ENCODE measurements around the gene DAPK1.

DAPK1 gene

DNA sequence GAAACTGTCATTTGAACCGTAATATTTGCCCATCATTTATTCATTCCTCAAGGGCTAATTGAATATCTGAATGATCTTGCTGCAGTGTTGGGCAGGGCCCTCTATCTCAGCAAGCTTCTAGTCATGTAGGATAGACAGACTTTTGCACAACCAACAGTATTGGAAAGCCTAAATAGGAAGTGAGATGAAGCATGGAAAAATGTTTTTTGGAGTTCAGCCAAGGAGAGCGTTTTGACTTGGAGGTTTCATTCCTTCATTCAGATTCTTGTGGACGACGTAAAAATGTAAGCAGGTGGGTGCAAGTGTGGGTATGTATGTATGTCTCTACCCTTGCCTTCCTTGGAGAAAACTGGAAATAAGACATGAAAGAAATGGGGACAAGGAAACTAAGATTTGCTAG is 15.5 kb downstream of the DAPK1 start:
- no peak for DNase-seq (ENCODE audit: extremely low read depth, low read depth)
- TF ChIP-seq, protein P1, sequence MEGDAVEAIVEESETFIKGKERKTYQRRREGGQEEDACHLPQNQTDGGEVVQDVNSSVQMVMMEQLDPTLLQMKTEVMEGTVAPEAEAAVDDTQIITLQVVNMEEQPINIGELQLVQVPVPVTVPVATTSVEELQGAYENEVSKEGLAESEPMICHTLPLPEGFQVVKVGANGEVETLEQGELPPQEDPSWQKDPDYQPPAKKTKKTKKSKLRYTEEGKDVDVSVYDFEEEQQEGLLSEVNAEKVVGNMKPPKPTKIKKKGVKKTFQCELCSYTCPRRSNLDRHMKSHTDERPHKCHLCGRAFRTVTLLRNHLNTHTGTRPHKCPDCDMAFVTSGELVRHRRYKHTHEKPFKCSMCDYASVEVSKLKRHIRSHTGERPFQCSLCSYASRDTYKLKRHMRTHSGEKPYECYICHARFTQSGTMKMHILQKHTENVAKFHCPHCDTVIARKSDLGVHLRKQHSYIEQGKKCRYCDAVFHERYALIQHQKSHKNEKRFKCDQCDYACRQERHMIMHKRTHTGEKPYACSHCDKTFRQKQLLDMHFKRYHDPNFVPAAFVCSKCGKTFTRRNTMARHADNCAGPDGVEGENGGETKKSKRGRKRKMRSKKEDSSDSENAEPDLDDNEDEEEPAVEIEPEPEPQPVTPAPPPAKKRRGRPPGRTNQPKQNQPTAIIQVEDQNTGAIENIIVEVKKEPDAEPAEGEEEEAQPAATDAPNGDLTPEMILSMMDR (IDR thresholded peaks at IDR 0.05; ENCODE audit: low read depth, low read length), result no peak

DNA sequence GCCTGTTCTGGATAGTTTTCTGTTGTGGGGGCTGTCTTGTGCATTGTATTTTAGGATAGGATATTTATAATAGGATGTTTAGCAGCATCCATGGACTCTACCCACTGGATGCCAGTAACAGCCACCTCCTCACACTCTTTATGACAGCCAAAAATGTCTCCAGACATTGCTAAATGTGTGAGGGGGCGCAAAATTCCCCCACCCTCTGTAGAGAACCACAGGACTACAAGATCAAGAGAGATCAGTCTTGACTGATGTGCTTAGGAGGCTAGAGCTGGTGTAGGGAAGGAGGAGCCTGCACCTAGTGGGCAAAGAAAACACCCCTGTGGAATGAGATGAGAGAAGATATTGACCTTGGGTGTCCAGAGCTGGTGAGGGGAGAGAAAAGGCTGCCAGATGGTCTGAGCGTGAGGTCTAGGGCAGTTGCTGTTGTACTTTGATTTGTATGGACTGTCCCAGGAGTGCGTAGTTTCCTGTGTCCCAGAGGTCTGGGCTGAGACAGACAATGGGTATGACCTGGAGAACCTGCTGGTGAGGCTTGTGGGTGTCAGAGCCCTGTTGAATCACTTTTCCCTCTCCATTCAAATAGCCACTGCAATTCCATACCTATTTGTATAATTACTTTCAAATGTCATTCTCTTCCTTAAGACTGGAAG is 16.3 kb downstream of the DAPK1 start:
- TF ChIP-seq, protein P1 (IDR thresholded peaks at IDR 0.05; ENCODE audit: low read depth, low read length), result no peak
- no peak for DNase-seq (ENCODE audit: extremely low read depth, low read depth)

DNA sequence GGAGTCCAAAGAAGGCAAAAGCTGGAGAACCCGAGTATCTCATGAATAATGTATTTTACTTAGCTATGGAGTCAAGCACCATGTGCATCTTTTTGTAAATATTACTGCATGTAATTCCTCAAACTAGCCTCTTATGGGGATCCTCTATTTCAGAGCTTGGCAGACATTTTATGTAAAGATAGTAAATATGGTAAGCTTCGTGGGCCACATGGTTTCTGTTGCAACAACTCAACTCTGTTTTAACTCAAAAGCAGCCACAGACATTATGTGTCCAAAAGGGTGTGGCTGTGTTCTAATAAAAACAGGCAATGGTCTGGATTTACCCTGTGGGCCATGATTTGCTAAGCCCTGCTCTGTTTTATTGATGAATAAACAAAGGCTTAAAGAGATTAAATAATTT is 17.3 kb downstream of the DAPK1 start:
- DNase-seq (ENCODE audit: extremely low read depth, low read depth), result no peak
- TF ChIP-seq, protein P1 (IDR thresholded peaks at IDR 0.05; ENCODE audit: low read depth, low read length), result no peak

GRCh38 chr9:87515588-87516221 is 18.0 kb downstream of the DAPK1 start:
- DNase-seq (ENCODE audit: extremely low read depth, low read depth), result no peak
- TF ChIP-seq, protein P1 (IDR thresholded peaks at IDR 0.05; ENCODE audit: low read depth, low read length), result no peak

DNA sequence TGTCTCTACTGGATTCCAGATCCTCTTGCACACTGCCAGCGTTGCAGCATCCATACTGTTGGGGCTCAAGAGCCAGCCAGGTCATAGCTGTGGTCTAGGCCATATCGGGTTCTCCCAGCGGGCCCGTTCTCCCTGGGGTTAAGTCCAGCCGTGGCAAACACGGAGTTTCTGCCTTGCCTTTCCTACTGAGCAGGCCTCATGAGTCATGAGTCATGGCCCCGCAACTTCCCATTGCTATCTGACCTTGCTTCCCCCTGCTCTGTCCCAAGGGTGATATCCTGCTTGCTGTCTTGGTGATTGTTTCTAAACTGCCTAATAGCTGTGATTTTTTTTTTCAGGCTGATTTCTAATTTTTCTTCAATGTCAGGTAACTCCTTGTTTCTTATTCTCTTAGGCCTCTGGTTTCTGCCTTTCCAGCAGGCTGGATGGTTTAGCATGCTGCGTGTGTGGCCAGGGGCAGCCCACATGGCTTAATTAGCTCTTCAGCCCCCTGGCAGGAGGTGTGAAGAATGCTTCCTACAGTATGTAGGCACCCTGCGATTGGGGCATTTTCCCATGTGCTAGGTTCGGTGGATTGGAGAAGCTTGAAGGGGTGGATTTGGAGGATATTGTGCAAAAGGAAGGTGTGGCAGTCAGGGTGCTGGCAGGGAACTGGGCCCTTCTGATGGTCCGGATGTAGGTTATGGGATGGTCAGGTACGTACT is 18.7 kb downstream of the DAPK1 start:
- TF ChIP-seq, protein P1 (IDR thresholded peaks at IDR 0.05; ENCODE audit: low read depth, low read length), result no peak
- DNase-seq (ENCODE audit: extremely low read depth, low read depth), result no peak

DNA sequence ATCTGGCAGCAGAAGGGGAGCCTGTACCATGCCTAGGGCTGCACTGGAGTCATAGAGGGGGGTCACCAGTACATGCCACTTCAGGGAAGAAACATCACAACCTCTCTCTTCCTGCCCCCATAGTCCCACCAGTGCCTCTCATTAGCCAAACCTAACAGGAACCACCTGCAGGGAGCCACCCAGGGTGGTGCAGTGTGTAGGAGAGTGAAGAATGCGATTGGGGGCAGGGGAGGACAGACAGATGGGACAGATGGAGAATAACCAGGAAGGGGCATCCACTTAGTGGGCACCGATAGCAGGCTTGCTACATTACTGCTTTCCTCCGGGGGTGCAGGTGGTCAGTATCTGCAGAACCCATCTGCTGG is 19.2 kb downstream of the DAPK1 start:
- no peak for DNase-seq (ENCODE audit: extremely low read depth, low read depth)
- TF ChIP-seq, protein P1 (IDR thresholded peaks at IDR 0.05; ENCODE audit: low read depth, low read length), result no peak

GRCh38 chr9:87517732-87518131 is 20.1 kb downstream of the DAPK1 start:
- TF ChIP-seq, protein P1 (IDR thresholded peaks at IDR 0.05; ENCODE audit: low read depth, low read length), result no peak
- DNase-seq (ENCODE audit: extremely low read depth, low read depth), result no peak
